Kidney (tissue), 14 donors: Measurements from ENCODE around the gene TVP23A. TPM values are rescaled to one million over a fixed set of nuclear protein-coding genes. Genes with fewer than 3 reads are reported as not detected.
"Not testable (repeated sequence)": the region's sequence is repeated elsewhere in the genome, so short reads cannot be mapped to it uniquely, and the experiment has no call there.

ENCODE experiments used
- DNase-seq, 5 donors: peaks; one replicate each; pipeline ENCODE4 v3.0.0-alpha.2; 2013 to 2020
- FAIRE-seq: peaks from 2 replicates; lab custom pipeline; 2012; peaks lifted over from hg19 to GRCh38; lab: Jason Lieb, UNC
- H3K27ac ChIP-seq, 2 donors: one replicate each; pipeline ENCODE4 v1.7.0; 2013; ENCODE audit warnings: low read depth in 2 of 2, low read length in 2 of 2, inconsistent platforms in 1 of 2
- H3K27me3 ChIP-seq: one replicate; pipeline ENCODE4 v1.7.1; 2013; ENCODE audit warnings: low read length, inconsistent platforms; ENCODE audit not compliant: control insufficient read depth, insufficient read depth
- H3K36me3 ChIP-seq, 3 donors: one replicate each; pipeline versions ENCODE4 v1.7.0 to v1.7.1; 2013; ENCODE audit warnings: low read length in 3 of 3, control low read depth in 1 of 3, inconsistent platforms in 1 of 3; ENCODE audit not compliant: insufficient read depth in 3 of 3, control insufficient read depth in 2 of 3
- H3K4me1 ChIP-seq, 3 donors: one replicate each; pipeline versions ENCODE4 v1.7.0 to v1.7.1; 2013; ENCODE audit warnings: low read length in 3 of 3, inconsistent platforms in 1 of 3, low read depth in 1 of 3; ENCODE audit not compliant: control insufficient read depth in 2 of 3, insufficient read depth in 2 of 3
- H3K4me3 ChIP-seq, 3 donors: one replicate each; pipeline versions ENCODE4 v1.7.0 to v1.8.1; 2013; ENCODE audit warnings: low read length in 3 of 3, control low read depth in 1 of 3, inconsistent platforms in 1 of 3
- H3K9ac ChIP-seq, 3 donors: one replicate each; pipeline versions ENCODE4 v1.7.0 to v1.7.1; 2013; ENCODE audit warnings: low read length in 3 of 3, control low read depth in 1 of 3, inconsistent platforms in 1 of 3
- H3K9me3 ChIP-seq, 3 donors: one replicate each; pipeline versions ENCODE4 v1.7.0 to v1.7.1; 2013; ENCODE audit warnings: low read length in 3 of 3, control low read depth in 1 of 3, inconsistent platforms in 1 of 3; ENCODE audit not compliant: control insufficient read depth in 2 of 3, insufficient read depth in 1 of 3
- CTCF ChIP-seq: IDR thresholded peaks from 3 replicates; pipeline ENCODE4 v1.5.1; 2012; ENCODE audit warnings: mild to moderate bottlenecking, moderate library complexity, borderline replicate concordance; ENCODE audit not compliant: insufficient read depth; ENCODE audit errors: extremely low read depth
- intact Hi-C: fragments of 100-400 bp; cut with DNase I; formaldehyde crosslinking; loops from one replicate; pipeline ENCODE4 v1.11.1; 2022
- polyA plus RNA-seq: library from polyadenylated mRNA; stranded (reverse); fragments of 350-450 nt; fragmentation: Illumina TruSeq; extraction: RNeasy Lipid Tissue Mini Kit (QIAGEN cat#74804); gene quantifications from one replicate; pipeline ENCODE4 v1.2.3, GENCODE V29; 2014; ENCODE audit warnings: low read depth, low replicate concordance; ENCODE audit not compliant: insufficient read depth
- total RNA-seq: library from RNA; stranded (reverse); fragmentation: NEBNext Ultra II Directional; extraction: Animal tissue kit (Norgen Biotek cat#: 25700); gene quantifications from one replicate; pipeline ENCODE4 v1.2.1, GENCODE V29; 2021
- donor health status: control.
- donor health status: control.
- donor health status: control.
- donor health status: control.
- donor health status: control.
- donor health status: DM: yes; HTN: yes; CAD: no.
- donor health status: Normal renal cell carcinoma (clear cell type).

Gene TVP23A
- total and polyA plus RNA-seq, 2 donors from 2014 or later: 0.19 TPM; not detected in 1

DNA sequence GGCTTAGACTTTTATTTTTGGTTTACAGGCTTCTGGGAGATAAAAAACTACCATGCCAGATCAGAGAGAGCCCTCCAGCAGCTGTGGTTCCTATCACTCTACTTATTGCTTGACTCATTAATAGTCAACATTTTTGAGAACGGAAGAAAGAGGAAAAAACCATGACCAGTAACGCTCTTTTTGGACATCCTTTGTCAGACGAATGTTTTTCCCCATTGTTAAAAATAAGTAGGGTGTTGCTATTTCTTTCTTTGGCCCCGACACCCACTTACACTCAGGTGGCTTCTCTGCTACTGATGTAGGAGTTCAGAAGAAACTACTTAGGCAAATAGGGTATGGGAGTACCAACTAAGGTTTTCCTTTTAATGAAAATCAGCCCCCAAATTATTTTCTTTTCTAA lies 27.5 kb downstream of the TVP23A start:
- Histone ChIP-seq H3K4me3 (no peak overlapping the region), H3K27ac (no peak overlapping the region), H3K4me1 (no peaks in the 10 kb centered on the region), H3K36me3 (no peaks in the 10 kb centered on the region), H3K9me3 (no peaks in the 10 kb centered on the region), H3K9ac (no peak overlapping the region), H3K27me3 (no peaks in the 10 kb centered on the region)
- FAIRE-seq (no peak), DNase-seq (no peak)
- no peak for TF ChIP-seq CTCF
- intact Hi-C loops: no loop called here

DNA sequence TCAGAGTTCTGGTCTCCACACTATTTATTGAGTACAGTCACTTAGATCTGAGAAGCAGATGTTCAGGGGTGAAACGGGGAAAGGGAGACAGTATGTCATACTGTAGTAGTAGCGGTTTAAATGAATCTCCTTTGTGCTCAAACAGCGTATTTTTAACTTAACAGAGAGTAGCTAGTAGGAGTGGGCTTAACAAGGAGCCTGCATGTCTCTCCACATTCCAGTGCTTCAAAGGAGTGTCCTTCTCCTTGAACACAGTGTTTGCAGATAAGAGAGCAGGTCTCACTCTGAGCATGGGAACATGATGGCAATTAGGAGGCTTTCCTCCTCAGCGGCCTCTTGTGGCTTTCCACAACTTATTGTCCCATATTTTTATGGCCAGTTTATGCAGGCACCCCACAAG lies 30.0 kb downstream of the TVP23A start:
- DNase-seq, H3K4me3 ChIP-seq, H3K4me1 ChIP-seq, H3K27me3 ChIP-seq, intact Hi-C loops, H3K9me3 ChIP-seq, H3K36me3 ChIP-seq, H3K9ac ChIP-seq, FAIRE-seq, H3K27ac ChIP-seq: not testable (repeated sequence)

- intact Hi-C loops: no loop called here
- no peaks in the 10 kb centered on the region for H3K27me3 ChIP-seq
- no peaks in the 10 kb centered on the region for H3K36me3 ChIP-seq
- no peak overlapping the region for H3K9ac ChIP-seq
- no peak for TF ChIP-seq CTCF
- no peaks in the 10 kb centered on the region for H3K9me3 ChIP-seq
- no peak overlapping the region for H3K4me3 ChIP-seq
- H3K4me1 ChIP-seq: no peaks in the 10 kb centered on the region
- FAIRE-seq (no peak), DNase-seq (peak in 3 of 5 donors; percentile 16 to 55 (median 35))
- H3K27ac ChIP-seq: no peak overlapping the region
Observed at GRCh38 chr16:10787304-10787703, 31.3 kb downstream of the TVP23A start.

- no peak overlapping the region for H3K27ac ChIP-seq
- no peak for TF ChIP-seq CTCF
Observed at GRCh38 chr16:10782628-10783027, 36.0 kb downstream of the TVP23A start.

More at GRCh38 chr16:10782628-10783027, 36.0 kb downstream of the TVP23A start:
- Histone ChIP-seq H3K9ac (no peak overlapping the region), H3K4me3 (no peak overlapping the region), H3K27me3 (no peaks in the 10 kb centered on the region), H3K4me1 (no peaks in the 10 kb centered on the region), H3K9me3 (no peaks in the 10 kb centered on the region), H3K36me3 (no peaks in the 10 kb centered on the region)
- FAIRE-seq: no peak
- intact Hi-C loops: no loop called here
- DNase-seq: no peak
